Tibial nerve (tissue), 4 donors: ENCODE results near the gene SH3GL1. TPM values are rescaled to one million over a fixed set of nuclear protein-coding genes. Genes with fewer than 3 reads are reported as not detected.

Source experiments
- DNase-seq, 2 donors: peaks; one replicate each; pipeline ENCODE4 v3.0.0-alpha.2; 2019; ENCODE audit warnings: low spot score in 2 of 2
- H3K27ac ChIP-seq, 4 donors: fragments of 200-600 bp; sonication (generic) in 3 of 4; one replicate each; pipeline ENCODE4 v1.5.1; 2017 to 2019; ENCODE audit warnings: mild to moderate bottlenecking in 1 of 4
- H3K27me3 ChIP-seq, 2 donors: fragments of 200-600 bp; sonication (generic) in 1 of 2; one replicate each; pipeline versions ENCODE4 v1.5.1 to v1.6.0; 2017 to 2019
- H3K36me3 ChIP-seq, 3 donors: fragments of 200-600 bp; sonication (generic); one replicate each; pipeline ENCODE4 v1.5.1; 2018 to 2019
- H3K4me1 ChIP-seq, 4 donors: fragments of 200-600 bp; sonication (generic) in 3 of 4; one replicate each; pipeline ENCODE4 v1.5.1; 2017 to 2019
- H3K4me3 ChIP-seq, 4 donors: fragments of 200-600 bp; sonication (generic) in 3 of 4; one replicate each; pipeline ENCODE4 v1.5.1; 2017 to 2019; ENCODE audit warnings: mild to moderate bottlenecking in 1 of 4, moderate library complexity in 1 of 4
- H3K9me3 ChIP-seq, 4 donors: fragments of 200-600 bp; sonication (generic) in 3 of 4; one replicate each; pipeline ENCODE4 v1.5.1; 2017 to 2019
- CTCF ChIP-seq, 5 experiments: fragments of 200-600 bp in 3 of 5; fragments of 450-650 bp in 2 of 5; sonication (generic) in 3 of 5; IDR thresholded peaks; one replicate each; pipeline ENCODE4 v1.5.1; 2016 to 2019; ENCODE audit warnings: antibody characterized with exemption in 5 of 5, mild to moderate bottlenecking in 3 of 5, moderate library complexity in 2 of 5
- EP300 ChIP-seq, 2 donors: sonication (generic); formaldehyde crosslinking; IDR thresholded peaks; one replicate each; pipeline ENCODE4 v1.6.1; 2017; ENCODE audit warnings: antibody characterized with exemption in 2 of 2, mild to moderate bottlenecking in 1 of 2
- POLR2A ChIP-seq, 2 donors: fragments of 450-650 bp; IDR thresholded peaks; one replicate each; pipeline ENCODE4 v1.6.1; 2017; ENCODE audit warnings: antibody characterized with exemption in 2 of 2, mild to moderate bottlenecking in 2 of 2, moderate library complexity in 2 of 2
- WGBS, 2 donors: methylation state at CpG; one replicate each; pipeline ENCODE4 v1.1.5; 2018; 5-methylcytosine and 5-hydroxymethylcytosine counted together
- total RNA-seq, 4 donors: library from RNA; depleted of rRNA; stranded (reverse); fragments of >200 nt; gene quantifications; one replicate each; pipeline ENCODE4 v1.1.0, GENCODE V29; 2016

The SH3GL1 gene
- total RNA-seq, 4 donors from 2014 or later = 35.0 to 64.8 (median 52.9) TPM

GRCh38 chr19:4388337-4389063, 11.8 kb downstream of the SH3GL1 start:
- Histone ChIP-seq H3K27ac (peak overlapping the region; percentile 57 to 92 (median 78)), H3K9me3 (no peaks in the 10 kb centered on the region), H3K36me3 (no peaks in the 10 kb centered on the region), H3K4me3 (no peak overlapping the region), H3K27me3 (no peaks in the 10 kb centered on the region), H3K4me1 (peaks cover 5 to 98% (median 75%) of the 10 kb centered on the region in 4 donors)
- WGBS, 2 donors = 48 to 57% methylated on average over 14 to 16 of the region's 16 CpGs
- no peak for TF ChIP-seq CTCF (IDR thresholded peaks at IDR 0.05)
- peak in 1 of 2 donors; percentile 16 for TF ChIP-seq EP300 (IDR thresholded peaks at IDR 0.05)
- peak in 1 of 2 donors; percentile 20 for TF ChIP-seq POLR2A (IDR thresholded peaks at IDR 0.05)
- no peak for DNase-seq

GRCh38 chr19:4386041-4386782, 14.1 kb downstream of the SH3GL1 start:
- TF ChIP-seq CTCF (IDR thresholded peaks at IDR 0.05) (peak in 2 of 5 experiments; percentile 24 to 35), POLR2A (IDR thresholded peaks at IDR 0.05) (no peak)
- H3K36me3 ChIP-seq = no peaks in the 10 kb centered on the region
- H3K27me3 ChIP-seq = no peaks in the 10 kb centered on the region
- H3K9me3 ChIP-seq = no peaks in the 10 kb centered on the region
- peak overlapping the region; percentile 65 to 92 (median 78) for H3K27ac ChIP-seq
- DNase-seq = no peak
- peaks cover 5 to 91% (median 58%) of the 10 kb centered on the region in 4 donors for H3K4me1 ChIP-seq
- WGBS, 2 donors = 44 to 51% methylated on average over 13 of the region's 13 CpGs
- no peak overlapping the region for H3K4me3 ChIP-seq

GRCh38 chr19:4385291-4386040, 14.9 kb downstream of the SH3GL1 start:
- TF ChIP-seq CTCF (IDR thresholded peaks at IDR 0.05) (no peak), POLR2A (IDR thresholded peaks at IDR 0.05) (no peak), EP300 (IDR thresholded peaks at IDR 0.05) (peak in 1 of 2 donors; percentile 55)
- H3K36me3 ChIP-seq = no peaks in the 10 kb centered on the region
- H3K9me3 ChIP-seq = no peaks in the 10 kb centered on the region
- peaks cover 5 to 91% (median 52%) of the 10 kb centered on the region in 4 donors for H3K4me1 ChIP-seq
- no peak overlapping the region for H3K4me3 ChIP-seq
- no peak for DNase-seq
- 41 to 45% methylated on average over 11 to 15 of the region's 15 CpGs for WGBS, 2 donors
- no peaks in the 10 kb centered on the region for H3K27me3 ChIP-seq
- H3K27ac ChIP-seq = peak overlapping the region; percentile 65 to 92 (median 78)

GRCh38 chr19:4380254-4380727, 20.1 kb downstream of the SH3GL1 start:
- no peaks in the 10 kb centered on the region for H3K27me3 ChIP-seq
- TF ChIP-seq POLR2A (IDR thresholded peaks at IDR 0.05) (no peak), CTCF (IDR thresholded peaks at IDR 0.05) (no peak), EP300 (IDR thresholded peaks at IDR 0.05) (peak in 1 of 2 donors; percentile 71)
- peak overlapping the region; percentile 70 to 92 (median 78) for H3K27ac ChIP-seq
- WGBS, 2 donors = 23 to 27% methylated on average over 17 of the region's 17 CpGs
- H3K9me3 ChIP-seq = no peaks in the 10 kb centered on the region
- peak overlapping the region in 1 of 4 donors; percentile 21 for H3K4me3 ChIP-seq
- peaks cover 3 to 92% (median 56%) of the 10 kb centered on the region in 4 donors for H3K4me1 ChIP-seq
- DNase-seq = no peak
- H3K36me3 ChIP-seq = no peaks in the 10 kb centered on the region
